SK-N-MC (cell line): ENCODE measurements around the gene SSR3.

Experiments
- EZH2 ChIP-seq: fragments of 200-600 bp; sonication (generic); IDR thresholded peaks from one replicate; pipeline ENCODE4 v1.6.1; 2017; ENCODE audit warnings: antibody characterized with exemption
- POLR2AphosphoS5 ChIP-seq: IDR thresholded peaks from 2 replicates; pipeline ENCODE4 v1.6.1; 2012; ENCODE audit warnings: mild to moderate bottlenecking, low read depth, low read length, borderline replicate concordance

GRCh38 chr3:156601497-156601896, 46.6 kb upstream of the SSR3 start:
- TF ChIP-seq EZH2 (no peak), POLR2AphosphoS5 (no peak)
